GM12872 (cell line): ENCODE measurements around the gene VAT1.

Source experiments
- TF ChIP-seq, protein P1 (sequence below): IDR thresholded peaks from 3 replicates; pipeline ENCODE4 v1.5.1; 2011; ENCODE audit warnings: low read depth, mild to moderate bottlenecking, low read length, moderate library complexity; ENCODE audit not compliant: insufficient read depth

The VAT1 gene

DNA sequence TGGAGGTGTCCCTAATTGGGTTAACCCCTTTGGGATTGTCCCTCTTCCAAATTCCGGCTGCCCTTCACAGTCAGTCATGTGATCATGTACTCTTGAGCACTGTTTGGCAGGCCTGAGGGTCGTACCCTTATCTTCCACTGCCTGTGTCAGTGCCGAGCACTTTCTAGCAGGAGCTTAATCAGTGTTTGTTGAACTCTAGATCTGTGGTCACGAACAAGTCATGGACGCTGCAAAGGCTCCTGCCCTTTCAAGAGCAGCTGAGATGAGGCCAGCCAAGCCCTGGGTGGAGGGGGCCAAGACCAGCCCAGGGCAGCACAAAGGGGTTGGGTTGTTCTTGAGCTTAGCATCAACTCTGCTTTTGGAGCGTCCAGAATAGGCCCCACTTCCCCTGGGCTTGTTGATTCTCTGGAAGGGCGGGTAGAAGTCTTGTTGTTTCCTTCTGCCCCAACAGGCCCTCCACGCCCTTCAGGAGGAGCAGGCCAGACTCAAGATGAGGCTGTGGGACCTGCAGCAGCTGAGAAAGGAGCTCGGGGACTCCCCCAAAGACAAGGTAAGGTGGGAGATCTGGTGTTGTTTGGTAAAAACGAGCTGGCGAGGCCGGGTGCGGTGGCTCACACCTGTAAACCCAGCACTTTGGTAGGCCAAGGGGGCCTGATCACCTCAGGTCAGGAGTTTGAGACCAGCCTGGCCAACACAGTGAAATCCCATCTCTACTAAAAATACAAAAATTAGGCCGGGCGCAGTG lies 10.3 kb downstream of the VAT1 start:
- TF ChIP-seq, protein P1, sequence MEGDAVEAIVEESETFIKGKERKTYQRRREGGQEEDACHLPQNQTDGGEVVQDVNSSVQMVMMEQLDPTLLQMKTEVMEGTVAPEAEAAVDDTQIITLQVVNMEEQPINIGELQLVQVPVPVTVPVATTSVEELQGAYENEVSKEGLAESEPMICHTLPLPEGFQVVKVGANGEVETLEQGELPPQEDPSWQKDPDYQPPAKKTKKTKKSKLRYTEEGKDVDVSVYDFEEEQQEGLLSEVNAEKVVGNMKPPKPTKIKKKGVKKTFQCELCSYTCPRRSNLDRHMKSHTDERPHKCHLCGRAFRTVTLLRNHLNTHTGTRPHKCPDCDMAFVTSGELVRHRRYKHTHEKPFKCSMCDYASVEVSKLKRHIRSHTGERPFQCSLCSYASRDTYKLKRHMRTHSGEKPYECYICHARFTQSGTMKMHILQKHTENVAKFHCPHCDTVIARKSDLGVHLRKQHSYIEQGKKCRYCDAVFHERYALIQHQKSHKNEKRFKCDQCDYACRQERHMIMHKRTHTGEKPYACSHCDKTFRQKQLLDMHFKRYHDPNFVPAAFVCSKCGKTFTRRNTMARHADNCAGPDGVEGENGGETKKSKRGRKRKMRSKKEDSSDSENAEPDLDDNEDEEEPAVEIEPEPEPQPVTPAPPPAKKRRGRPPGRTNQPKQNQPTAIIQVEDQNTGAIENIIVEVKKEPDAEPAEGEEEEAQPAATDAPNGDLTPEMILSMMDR = no peak

DNA sequence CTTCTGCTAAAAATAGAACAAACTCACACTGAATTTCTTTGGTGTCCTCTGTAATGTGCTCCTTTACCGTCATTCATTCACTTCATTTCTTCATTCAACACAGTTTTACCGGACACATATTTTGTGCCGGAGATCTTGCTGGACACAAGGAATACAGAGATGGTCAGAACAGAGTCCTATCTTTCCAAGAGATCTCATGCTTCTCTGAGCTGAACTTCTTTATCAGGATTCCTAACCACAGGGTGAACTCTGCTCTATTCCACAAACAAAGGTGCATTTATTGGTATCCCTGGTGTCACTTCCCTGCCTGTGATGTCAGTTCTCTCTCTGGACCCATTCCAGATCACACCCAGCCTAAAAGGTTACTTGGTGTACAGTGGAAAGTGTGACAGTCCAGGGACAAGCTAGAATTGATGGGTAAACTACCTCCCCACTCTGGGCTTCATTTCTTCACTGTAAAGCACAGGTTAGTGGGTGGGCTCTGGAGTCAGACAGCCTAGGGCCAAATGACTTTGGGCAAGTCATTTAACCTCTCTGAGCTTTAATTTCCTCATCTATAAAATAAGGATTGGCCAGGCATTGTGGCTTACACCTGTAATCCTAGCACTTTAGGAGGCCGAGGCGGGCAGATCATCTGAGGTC lies 11.4 kb downstream of the VAT1 start:
- TF ChIP-seq, protein P1 = no peak

DNA sequence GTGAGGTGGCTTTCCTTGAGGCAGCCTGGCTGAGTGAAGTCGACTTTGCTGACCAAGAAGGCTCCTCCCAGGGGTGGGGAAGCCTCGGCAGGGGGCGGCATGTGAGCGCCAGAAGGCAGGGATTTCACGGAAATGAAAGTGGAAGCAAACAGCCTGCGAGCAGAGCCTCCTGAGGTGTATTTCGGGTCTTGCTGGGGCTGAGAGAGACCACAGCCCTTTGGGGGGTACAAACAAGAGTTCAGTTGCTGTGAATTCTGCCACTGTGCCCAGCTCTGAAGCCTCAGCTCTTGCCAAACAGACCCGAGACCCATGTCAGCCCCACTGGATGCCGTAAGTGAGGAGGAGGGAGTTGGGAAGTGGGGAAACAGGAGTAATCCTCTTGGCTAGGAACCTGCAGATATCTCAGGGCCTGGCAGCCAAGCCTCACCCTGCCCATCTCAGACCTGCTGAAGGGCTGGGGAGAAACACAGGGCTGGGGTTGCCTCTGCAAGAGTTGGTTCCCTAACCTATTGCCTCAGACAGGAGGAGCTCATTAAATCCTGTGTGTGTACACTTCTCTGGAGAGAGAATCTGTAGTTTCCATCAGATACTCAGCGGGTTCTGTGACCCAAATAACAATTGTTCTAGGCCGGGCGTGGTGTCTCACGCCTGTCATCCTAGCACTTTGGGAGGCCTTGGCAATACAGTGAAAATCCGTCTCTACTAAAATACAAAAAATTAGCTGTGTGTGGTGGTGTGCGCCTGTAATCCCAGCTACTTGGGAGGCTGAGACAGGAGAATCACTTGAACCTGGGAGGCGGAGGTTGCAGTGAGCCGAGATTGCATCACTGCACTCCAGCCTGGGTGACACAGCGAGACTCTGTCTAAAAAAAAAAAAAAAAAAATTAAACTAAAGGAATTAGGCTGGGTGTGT lies 15.3 kb downstream of the VAT1 start, which contains the start of gene IFI35:
IFI35 (plus strand) TSS at position 146 of the 913 bp plus-strand sequence; CDS start at position 310, 164 bp downstream.
- TF ChIP-seq, protein P1 = peak; percentile 47

DNA sequence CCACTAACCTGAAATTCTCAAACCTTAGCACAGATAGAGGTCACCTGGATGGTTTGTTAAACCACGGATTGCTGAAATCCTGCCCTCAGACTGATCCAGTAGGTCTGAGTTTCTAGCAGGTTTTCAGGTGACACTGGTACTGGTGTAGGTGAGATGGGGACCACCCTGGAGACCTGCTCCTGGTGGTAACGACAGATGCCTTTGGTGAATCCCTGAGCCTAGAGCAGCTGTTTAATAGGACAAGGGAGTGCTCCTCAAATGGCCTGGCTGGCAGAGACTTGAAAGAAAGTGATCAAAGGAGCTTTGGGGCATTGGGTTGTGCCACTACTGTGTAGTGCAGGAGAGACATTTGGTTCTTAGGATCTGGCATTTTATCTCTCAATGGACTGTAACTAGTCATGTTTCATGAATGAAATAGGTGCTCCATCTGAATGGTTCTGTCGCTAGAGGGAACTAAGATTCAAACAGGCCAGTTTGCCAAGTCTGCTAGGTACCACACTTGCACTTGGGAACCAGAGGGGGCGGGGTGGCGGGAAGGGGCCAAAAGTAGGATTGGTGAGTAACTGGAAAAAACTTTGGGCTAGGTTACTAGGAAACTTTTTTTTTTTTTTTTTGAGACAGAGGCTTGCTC lies 18.5 kb downstream of the VAT1 start:
- TF ChIP-seq, protein P1 = no peak

DNA sequence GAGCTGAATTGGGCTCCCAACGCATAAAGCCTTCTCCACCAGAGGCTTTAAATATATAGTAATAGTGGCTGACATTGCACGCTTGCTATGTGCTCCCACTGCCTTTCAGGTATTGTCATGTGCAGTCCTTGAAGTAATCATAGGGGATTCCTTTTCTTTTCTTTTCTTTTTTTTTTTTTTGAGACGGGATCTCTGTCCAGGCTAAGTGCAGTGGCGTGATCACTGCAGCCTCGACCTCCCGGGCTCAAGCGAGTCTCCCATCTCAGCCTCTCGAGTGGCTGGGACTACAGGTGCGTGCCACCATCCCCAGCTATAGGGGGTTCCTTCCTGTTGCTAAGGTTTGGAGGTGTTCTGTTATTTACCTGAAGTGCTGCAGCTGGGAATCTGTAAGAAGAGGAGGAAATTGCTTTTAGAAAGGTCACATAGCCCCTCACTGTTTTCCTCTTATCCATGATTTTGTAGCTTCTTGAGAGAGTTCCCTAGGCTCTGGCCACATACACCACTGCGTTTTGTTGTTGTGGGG lies 23.1 kb downstream of the VAT1 start:
- TF ChIP-seq, protein P1 = no peak

DNA sequence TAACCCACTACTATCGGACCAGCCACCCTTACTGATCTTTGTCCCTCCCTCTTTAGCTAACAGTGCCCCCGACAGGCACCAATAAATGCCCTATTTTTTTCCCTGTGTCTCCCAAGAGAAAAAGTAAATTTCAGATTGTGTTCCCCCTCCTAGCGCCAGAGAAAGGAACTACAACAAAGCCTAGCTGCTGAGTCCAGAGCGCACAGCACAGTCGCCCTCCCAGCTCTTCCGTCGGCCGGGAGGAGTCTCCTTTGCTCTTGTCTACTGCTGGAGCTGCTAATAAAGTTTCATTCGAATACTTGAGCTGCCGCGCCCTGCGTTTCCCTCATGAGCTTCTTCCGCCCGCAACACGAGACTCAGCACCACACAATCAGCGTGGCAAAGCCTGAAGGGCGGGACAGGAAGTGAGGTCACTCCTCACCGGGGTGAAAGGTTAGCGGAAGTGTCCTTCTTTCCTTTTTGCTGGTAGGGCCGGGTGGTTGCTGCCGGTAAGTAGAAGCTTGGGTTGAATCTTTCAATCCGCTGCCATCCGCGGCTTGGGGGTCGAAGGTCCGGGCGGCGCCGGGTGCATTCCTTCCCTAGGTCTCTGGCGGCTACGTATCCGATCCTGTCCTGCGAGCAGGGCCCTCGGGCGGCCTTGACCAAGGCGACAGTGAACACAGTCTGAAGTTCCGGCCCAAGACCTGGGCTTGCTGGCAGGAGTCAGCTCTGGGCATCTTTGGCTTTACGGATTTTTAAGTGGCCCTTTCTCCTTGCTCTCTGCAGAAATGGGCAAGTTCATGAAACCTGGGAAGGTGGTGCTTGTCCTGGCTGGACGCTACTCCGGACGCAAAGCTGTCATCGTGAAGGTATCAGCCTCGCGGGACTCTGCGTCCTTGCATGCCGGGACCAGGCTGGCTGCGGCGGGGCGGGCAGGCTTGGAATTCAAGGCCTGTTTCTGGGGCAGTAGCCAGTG lies 23.9 kb downstream of the VAT1 start, which contains the start of gene RPL27:
RPL27 (plus strand) TSS at position 436 of the 955 bp plus-strand sequence; CDS start at position 768, 332 bp downstream.
- TF ChIP-seq, protein P1 = peak; percentile 85
